ENCODE measurements around the gene SBNO1. TPM values are rescaled to one million over a fixed set of nuclear protein-coding genes. Genes with fewer than 3 reads are reported as not detected.

SBNO1 gene
- total and polyA plus RNA-seq, 2 donors (not counting 3 experiments of a cell fraction or from before 2014, with no cell fraction given), result 4.8 to 34.2 TPM

- Histone ChIP-seq H3K4me1 (ENCODE audit: control insufficient read depth, extremely low read depth, insufficient read depth, low read length) (no peaks in the 10 kb centered on the region), H3K9ac (replicated peaks; ENCODE audit: extremely low read depth, insufficient read depth, low read length) (no peak overlapping the region), H3K9me1 (replicated peaks; ENCODE audit: control insufficient read depth, extremely low read depth, insufficient read depth, low read length) (no peaks in the 10 kb centered on the region), H3K27ac (ENCODE audit: insufficient read depth, low read depth, low read length) (no peak overlapping the region), H3K4me2 (ENCODE audit: insufficient read depth, low read length) (no peak overlapping the region), H3K79me2 (ENCODE audit: control insufficient read depth, insufficient read depth, low read length) (peaks cover 10% of the 10 kb centered on the region), H3K4me3 (replicated peaks in 1 of 3; ENCODE audit: insufficient read depth in 1 of 3, low read depth in 1 of 3, low read length in 3 of 3) (no peak overlapping the region), H3K36me3 (ENCODE audit: control insufficient read depth in 2 of 2, extremely low read depth in 1 of 2, insufficient read depth in 2 of 2, low read length in 2 of 2) (peaks cover 12 to 14% of the 10 kb centered on the region in 2 experiments), H3K9me3 (replicated peaks; ENCODE audit: control insufficient read depth, insufficient read depth, low read length) (no peaks in the 10 kb centered on the region), H3K27me3 (ENCODE audit: control insufficient read depth in 2 of 2, insufficient read depth in 2 of 2, low read length in 2 of 2) (no peaks in the 10 kb centered on the region), H2AFZ (ENCODE audit: low read depth, low read length) (no peak overlapping the region), H4K20me1 (replicated peaks; ENCODE audit: control insufficient read depth, extremely low read depth, insufficient read depth, low read length) (no peaks in the 10 kb centered on the region)
- dilution Hi-C loops (cut with MboI; ENCODE audit: extremely low pct_ligation_motif_present, low sequenced_read_pairs), result no loop called here
- no peak for TF ChIP-seq JUN (IDR thresholded peaks at IDR 0.05; ENCODE audit: borderline replicate concordance, insufficient read depth, insufficient read length, low read depth)
- TF ChIP-seq CTCF (IDR thresholded peaks at IDR 0.05; ENCODE audit: extremely low read depth in 1 of 2, insufficient read depth in 1 of 2, low read depth in 1 of 2, low read length in 2 of 2), result no peak
- no peak for TF ChIP-seq MYC (IDR thresholded peaks at IDR 0.05; ENCODE audit: low read depth, low read length)
- TF ChIP-seq FOS (IDR thresholded peaks at IDR 0.05; ENCODE audit: borderline replicate concordance, insufficient read depth, low read length), result no peak
- no peak for TF ChIP-seq MAX (IDR thresholded peaks at IDR 0.05; ENCODE audit: insufficient read depth, insufficient read length)
- no peak for TF ChIP-seq POLR2AphosphoS5 (IDR thresholded peaks at IDR 0.05; ENCODE audit: insufficient read depth, low read depth, low read length)
- no peak for TF ChIP-seq POLR2A (IDR thresholded peaks at IDR 0.05; ENCODE audit: low read depth, low read length)
- no peak for TF ChIP-seq GATA2 (IDR thresholded peaks at IDR 0.05; ENCODE audit: insufficient read depth, insufficient read length, low read depth, low read length)
- TF ChIP-seq EZH2 (IDR thresholded peaks at IDR 0.05; ENCODE audit: borderline replicate concordance, low read depth, low read length, severe bottlenecking), result no peak
- CTCF ChIA-PET, result interaction anchor here (0.9 to 2.3 kb wide), 4 partner anchors 12 to 238 kb away, joined by 3 to 12 read pairs (median 6); no protein-coding TSS in a partner anchor
- FAIRE-seq (no peak), DNase-seq (ENCODE audit: low read depth, low spot score) (no peak)
- BruUV-seq (replicated peaks), result no TSS peak
- intact Hi-C loops (cut with micrococcal nuclease), result no loop called here
- POLR2A ChIA-PET, result no interaction called here
Observed at GRCh38 chr12:123344086-123344485, 20.6 kb downstream of the SBNO1 start.
